Superior temporal gyrus (tissue), 1 donor: ENCODE results near the gene GALNT10.

Experiments used
- DNase-seq: peaks from one replicate; pipeline ENCODE4 v3.0.0-alpha.2; 2016; ENCODE audit errors: extremely low spot score

Gene GALNT10

GRCh38 chr5:154377754-154378533, 187.4 kb downstream of the GALNT10 start:
- no peak for DNase-seq

- DNase-seq = no peak
Measured at GRCh38 chr5:154380263-154380662, 189.7 kb downstream of the GALNT10 start.

- DNase-seq = no peak
Measured at GRCh38 chr5:154384480-154385235, 194.1 kb downstream of the GALNT10 start.

- DNase-seq = no peak
Measured at GRCh38 chr5:154385236-154385512, 194.6 kb downstream of the GALNT10 start.

- DNase-seq = no peak
Measured at GRCh38 chr5:154386952-154387629, 196.6 kb downstream of the GALNT10 start.

GRCh38 chr5:154388842-154389241, 198.3 kb downstream of the GALNT10 start:
- no peak for DNase-seq

- DNase-seq = no peak
Measured at GRCh38 chr5:154390096-154390495, 199.6 kb downstream of the GALNT10 start.

- DNase-seq = no peak
Measured at GRCh38 chr5:154390746-154391359, 200.3 kb downstream of the GALNT10 start.

GRCh38 chr5:154391788-154392187, 201.3 kb downstream of the GALNT10 start:
- DNase-seq = no peak

GRCh38 chr5:154393850-154394249, 203.3 kb downstream of the GALNT10 start:
- DNase-seq = no peak

GRCh38 chr5:154394307-154394706, 203.8 kb downstream of the GALNT10 start:
- no peak for DNase-seq

- no peak for DNase-seq
Measured at GRCh38 chr5:154395407-154396106, 205.0 kb downstream of the GALNT10 start.

GRCh38 chr5:154396128-154396527, 205.6 kb downstream of the GALNT10 start:
- no peak for DNase-seq

- no peak for DNase-seq
Measured at GRCh38 chr5:154397652-154398406, 207.3 kb downstream of the GALNT10 start.

- DNase-seq = no peak
Measured at GRCh38 chr5:154400678-154401077, 210.1 kb downstream of the GALNT10 start.

GRCh38 chr5:154401355-154401754, 210.8 kb downstream of the GALNT10 start:
- DNase-seq = no peak

GRCh38 chr5:154401931-154402330, 211.4 kb downstream of the GALNT10 start:
- DNase-seq = no peak

- DNase-seq = no peak
Measured at GRCh38 chr5:154402611-154403010, 212.1 kb downstream of the GALNT10 start.

GRCh38 chr5:154403234-154403633, 212.7 kb downstream of the GALNT10 start:
- DNase-seq = no peak

- DNase-seq = no peak
Measured at GRCh38 chr5:154403776-154404387, 213.3 kb downstream of the GALNT10 start.
